Naive thymus-derived CD4-positive, alpha-beta T cell (primary cell): ENCODE results near the gene LMAN1. TPM values are rescaled to one million over a fixed set of nuclear protein-coding genes. Genes with fewer than 3 reads are reported as not detected.

Source experiments
- ATAC-seq: fragments of 150-1000 bp; cut with Tn5 transposase; 2 replicates; pipeline ENCODE4 v1.10.0; 2021; ENCODE audit warnings: mild to moderate bottlenecking, moderate library complexity
- CTCF ChIA-PET: fragments of 350-600 bp; sonication (Branson Sonifier 250); formaldehyde crosslinking; loops from one replicate; lab custom pipeline; 2021; ENCODE audit warnings: antibody characterized with exemption; lab: Charles Lee
- POLR2A ChIA-PET: fragments of 350-600 bp; sonication (Branson Sonifier 250); formaldehyde crosslinking; loops from one replicate; lab custom pipeline; 2021; ENCODE audit warnings: antibody characterized with exemption, inconsistent platforms; lab: Charles Lee
- DNase-seq, 9 donors: peaks; one replicate each; pipeline versions ENCODE4 v3.0.0 to v3.0.0-alpha.2; 2020 to 2022; ENCODE audit warnings: mixed read lengths in 1 of 9
- H3K27ac ChIP-seq: one replicate; pipeline ENCODE4 v1.7.0; 2013; ENCODE audit warnings: mild to moderate bottlenecking, low read depth, low read length, moderate library complexity
- H3K27me3 ChIP-seq, 2 donors: one replicate each; pipeline ENCODE4 v1.7.0; 2013; ENCODE audit warnings: low read length in 2 of 2, mild to moderate bottlenecking in 2 of 2, moderate library complexity in 2 of 2; ENCODE audit not compliant: control insufficient read depth in 2 of 2, insufficient read depth in 2 of 2
- H3K36me3 ChIP-seq, 3 experiments: 1 replicate in 2 of 3; 2 replicates in 1 of 3; pipeline ENCODE4 v1.7.0; 2013; ENCODE audit warnings: low read length in 3 of 3, mild to moderate bottlenecking in 3 of 3, moderate library complexity in 1 of 3; ENCODE audit not compliant: insufficient read depth in 3 of 3, control insufficient read depth in 2 of 3
- H3K4me1 ChIP-seq, 2 donors: one replicate each; pipeline ENCODE4 v1.7.0; 2013; ENCODE audit warnings: low read length in 2 of 2, mild to moderate bottlenecking in 2 of 2, moderate library complexity in 1 of 2; ENCODE audit not compliant: control insufficient read depth in 2 of 2, insufficient read depth in 2 of 2
- H3K4me3 ChIP-seq: 2 replicates; pipeline ENCODE4 v1.7.0; 2013; ENCODE audit warnings: mild to moderate bottlenecking, low read length
- H3K9me3 ChIP-seq, 3 experiments: 1 replicate in 2 of 3; 2 replicates in 1 of 3; pipeline ENCODE4 v1.7.0; 2013; ENCODE audit warnings: low read length in 3 of 3; ENCODE audit not compliant: control insufficient read depth in 2 of 3
- H3K27ac Mint-ChIP-seq, 9 donors: one replicate each; pipeline ENCODE4 v1.8.0; 2020 to 2022; ENCODE audit warnings: mixed read lengths in 9 of 9, mild to moderate bottlenecking in 8 of 9, moderate library complexity in 5 of 9, inconsistent platforms in 2 of 9
- H3K27me3 Mint-ChIP-seq, 5 donors: one replicate each; pipeline ENCODE4 v1.8.0; 2021 to 2022; ENCODE audit warnings: mixed read lengths in 5 of 5, mild to moderate bottlenecking in 1 of 5
- H3K36me3 Mint-ChIP-seq, 5 donors: one replicate each; pipeline ENCODE4 v1.8.0; 2020 to 2022; ENCODE audit warnings: mixed read lengths in 5 of 5, mild to moderate bottlenecking in 3 of 5, inconsistent platforms in 1 of 5
- H3K4me1 Mint-ChIP-seq, 7 donors: one replicate each; pipeline ENCODE4 v1.8.0; 2020 to 2022; ENCODE audit warnings: mixed read lengths in 7 of 7, mild to moderate bottlenecking in 3 of 7, inconsistent platforms in 1 of 7
- H3K4me3 Mint-ChIP-seq, 10 donors: one replicate each; pipeline ENCODE4 v1.8.0; 2020 to 2022; ENCODE audit warnings: mild to moderate bottlenecking in 10 of 10, mixed read lengths in 10 of 10, moderate library complexity in 6 of 10, inconsistent platforms in 2 of 10
- H3K9me3 Mint-ChIP-seq, 11 donors: one replicate each; pipeline ENCODE4 v1.8.0; 2020 to 2022; ENCODE audit warnings: mixed read lengths in 11 of 11, mild to moderate bottlenecking in 4 of 11, inconsistent platforms in 1 of 11, moderate library complexity in 1 of 11
- intact Hi-C, 2 donors: fragments of 100-400 bp; cut with micrococcal nuclease; formaldehyde crosslinking; loops; one replicate each; pipeline ENCODE4 v1.15.1; 2023
- polyA plus RNA-seq, 2 donors: library from polyadenylated mRNA; unstranded; fragments of 300-500 nt; fragmentation: Illumina TruSeq; gene quantifications; one replicate each; pipeline ENCODE4 v1.2.3, GENCODE V29; 2021
- total RNA-seq, 6 experiments: library from RNA in 5 of 6; stranded (reverse) in 5 of 6; gene quantifications; 1 replicate in 5 of 6; 2 replicates in 1 of 6; pipeline ENCODE4 v1.2.3 and lab custom pipeline; 2021 to 2026

LMAN1 gene
- total and polyA plus RNA-seq, 7 experiments from 2014 or later, result 21.6 to 120 (median 38.9) TPM

DNA sequence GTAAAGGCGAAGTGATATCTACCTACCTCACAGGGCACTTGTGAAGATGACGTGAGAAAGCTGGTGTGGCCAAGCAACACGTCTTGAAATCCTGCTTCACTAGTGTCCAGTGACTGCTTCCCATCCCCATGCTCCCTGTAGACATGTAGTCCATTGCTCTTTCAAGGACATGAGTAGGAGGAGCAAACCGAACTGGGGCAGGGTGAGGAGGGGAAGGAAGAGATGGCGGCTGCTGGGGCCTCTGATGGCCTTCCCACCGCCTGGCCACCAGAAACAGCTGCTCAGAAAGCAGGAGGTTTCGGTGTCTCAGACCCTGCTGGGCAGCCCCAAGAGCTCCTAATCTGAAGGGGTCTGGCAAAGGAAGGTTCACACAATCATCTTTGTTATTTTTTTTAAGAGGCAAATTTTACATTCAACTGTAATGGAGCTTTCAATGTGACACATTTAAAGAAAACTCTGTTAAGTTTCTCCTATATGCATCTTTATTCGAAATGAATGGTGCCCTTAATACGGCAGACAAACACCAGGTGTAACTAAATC is 55.3 kb downstream of the LMAN1 start:
- H3K4me1 Mint-ChIP-seq, result peaks cover 0 to 7% (median 0%) of the 10 kb centered on the region in 7 donors
- H3K27ac ChIP-seq, result no peak overlapping the region
- no peaks in the 10 kb centered on the region for H3K9me3 Mint-ChIP-seq
- no peaks in the 10 kb centered on the region for H3K36me3 Mint-ChIP-seq
- ATAC-seq (no peak), DNase-seq (no peak)
- H3K36me3 ChIP-seq, result no peaks in the 10 kb centered on the region
- no peak overlapping the region for H3K27ac Mint-ChIP-seq
- ChIA-PET POLR2A (no interaction called here), CTCF (interaction anchor here (2.3 kb wide), 1 partner anchor 99 kb away, joined by 12 read pairs; no protein-coding TSS in a partner anchor)
- H3K4me1 ChIP-seq, result peaks cover 0 to 2% of the 10 kb centered on the region in 2 donors
- no peak overlapping the region for H3K4me3 Mint-ChIP-seq
- no peak overlapping the region for H3K4me3 ChIP-seq
- H3K27me3 Mint-ChIP-seq, result peaks cover 13 to 36% (median 31%) of the 10 kb centered on the region in 5 donors
- peaks cover 0 to 3% of the 10 kb centered on the region in 2 donors for H3K27me3 ChIP-seq
- intact Hi-C loops, result no loop called here
- no peaks in the 10 kb centered on the region for H3K9me3 ChIP-seq

- no peaks in the 10 kb centered on the region for H3K4me1 ChIP-seq
- H3K27ac ChIP-seq, result no peak overlapping the region
- intact Hi-C loops, result no loop called here
- no peaks in the 10 kb centered on the region for H3K27me3 ChIP-seq
- no peaks in the 10 kb centered on the region for H3K36me3 ChIP-seq
- no peak for DNase-seq
- Mint-ChIP-seq H3K9me3 (no peaks in the 10 kb centered on the region), H3K27ac (no peak overlapping the region), H3K4me3 (no peak overlapping the region), H3K27me3 (peaks cover 14 to 33% (median 28%) of the 10 kb centered on the region in 5 donors), H3K36me3 (no peaks in the 10 kb centered on the region), H3K4me1 (peaks cover 0 to 4% (median 0%) of the 10 kb centered on the region in 7 donors)
- ChIA-PET CTCF (interaction anchor here (1.2 to 2.3 kb wide), 2 partner anchors 98 to 99 kb away, joined by 3 to 12 read pairs; no protein-coding TSS in a partner anchor), POLR2A (no interaction called here)
- H3K9me3 ChIP-seq, result no peaks in the 10 kb centered on the region
- no peak for ATAC-seq
- no peak overlapping the region for H3K4me3 ChIP-seq
Measured at GRCh38 chr18:59303006-59303405, 56.1 kb downstream of the LMAN1 start.

- intact Hi-C loops, result no loop called here
- H3K9me3 ChIP-seq, result no peaks in the 10 kb centered on the region
- Mint-ChIP-seq H3K4me1 (peaks cover 0 to 4% (median 0%) of the 10 kb centered on the region in 7 donors), H3K4me3 (no peak overlapping the region), H3K36me3 (no peaks in the 10 kb centered on the region), H3K9me3 (no peaks in the 10 kb centered on the region), H3K27me3 (peaks cover 9 to 31% (median 22%) of the 10 kb centered on the region in 5 donors), H3K27ac (no peak overlapping the region)
- H3K27ac ChIP-seq, result no peak overlapping the region
- DNase-seq, result no peak
- POLR2A ChIA-PET, result no interaction called here
- ATAC-seq, result no peak
- no peak overlapping the region for H3K4me3 ChIP-seq
- H3K27me3 ChIP-seq, result no peaks in the 10 kb centered on the region
- H3K36me3 ChIP-seq, result no peaks in the 10 kb centered on the region
- H3K4me1 ChIP-seq, result no peaks in the 10 kb centered on the region
- CTCF ChIA-PET, result interaction anchor here (1.7 kb wide), 1 partner anchor 101 kb away, joined by 5 read pairs; no protein-coding TSS in a partner anchor
Measured at GRCh38 chr18:59301929-59302328, 57.1 kb downstream of the LMAN1 start.

GRCh38 chr18:59300676-59301285 is 58.3 kb downstream of the LMAN1 start:
- H3K4me1 ChIP-seq, result no peaks in the 10 kb centered on the region
- ChIA-PET POLR2A (no interaction called here), CTCF (interaction anchor here (1.2 to 1.7 kb wide), 2 partner anchors 8 to 102 kb away, joined by 3 to 5 read pairs; no protein-coding TSS in a partner anchor)
- no peak overlapping the region for H3K27ac ChIP-seq
- no peaks in the 10 kb centered on the region for H3K27me3 ChIP-seq
- no peaks in the 10 kb centered on the region for H3K9me3 ChIP-seq
- H3K27me3 Mint-ChIP-seq, result peaks cover 12 to 27% (median 21%) of the 10 kb centered on the region in 5 donors
- no peak overlapping the region for H3K4me3 ChIP-seq
- no peaks in the 10 kb centered on the region for H3K36me3 ChIP-seq
- no peaks in the 10 kb centered on the region for H3K36me3 Mint-ChIP-seq
- H3K9me3 Mint-ChIP-seq, result no peaks in the 10 kb centered on the region
- no peak overlapping the region for H3K27ac Mint-ChIP-seq
- no peak overlapping the region for H3K4me3 Mint-ChIP-seq
- DNase-seq (no peak), ATAC-seq (no peak)
- intact Hi-C loops, result no loop called here
- H3K4me1 Mint-ChIP-seq, result peaks cover 0 to 4% (median 0%) of the 10 kb centered on the region in 7 donors

DNA sequence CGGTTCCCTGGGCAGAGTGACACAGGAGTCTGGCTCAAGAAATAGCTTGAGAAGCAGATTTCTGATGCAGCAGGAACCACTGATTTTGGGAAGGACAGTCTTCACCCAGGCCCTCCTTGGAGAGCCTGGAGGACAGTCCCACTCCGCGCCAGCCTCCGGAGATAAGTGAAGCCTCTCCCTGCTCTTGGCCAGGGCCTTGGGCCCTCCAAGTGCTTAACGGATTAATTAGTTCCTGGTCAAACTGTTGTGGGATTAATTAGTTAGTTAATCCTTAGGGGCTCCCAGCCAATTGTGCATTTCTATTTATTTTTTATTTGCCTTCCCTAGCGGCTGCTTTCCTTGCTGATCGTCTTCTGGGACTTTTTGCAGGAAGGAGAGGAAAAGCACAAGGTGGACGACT is 60.2 kb downstream of the LMAN1 start:
- no peaks in the 10 kb centered on the region for H3K9me3 Mint-ChIP-seq
- intact Hi-C loops, result no loop called here
- ChIA-PET CTCF (no interaction called here), POLR2A (no interaction called here)
- no peak overlapping the region for H3K27ac Mint-ChIP-seq
- Histone ChIP-seq H3K4me3 (no peak overlapping the region), H3K27ac (no peak overlapping the region), H3K27me3 (no peaks in the 10 kb centered on the region), H3K36me3 (no peaks in the 10 kb centered on the region), H3K9me3 (no peaks in the 10 kb centered on the region), H3K4me1 (no peaks in the 10 kb centered on the region)
- no peak overlapping the region for H3K4me3 Mint-ChIP-seq
- peaks cover 0 to 4% (median 0%) of the 10 kb centered on the region in 7 donors for H3K4me1 Mint-ChIP-seq
- H3K36me3 Mint-ChIP-seq, result no peaks in the 10 kb centered on the region
- H3K27me3 Mint-ChIP-seq, result peaks cover 15 to 31% (median 30%) of the 10 kb centered on the region in 5 donors
- ATAC-seq (no peak), DNase-seq (no peak)

DNA sequence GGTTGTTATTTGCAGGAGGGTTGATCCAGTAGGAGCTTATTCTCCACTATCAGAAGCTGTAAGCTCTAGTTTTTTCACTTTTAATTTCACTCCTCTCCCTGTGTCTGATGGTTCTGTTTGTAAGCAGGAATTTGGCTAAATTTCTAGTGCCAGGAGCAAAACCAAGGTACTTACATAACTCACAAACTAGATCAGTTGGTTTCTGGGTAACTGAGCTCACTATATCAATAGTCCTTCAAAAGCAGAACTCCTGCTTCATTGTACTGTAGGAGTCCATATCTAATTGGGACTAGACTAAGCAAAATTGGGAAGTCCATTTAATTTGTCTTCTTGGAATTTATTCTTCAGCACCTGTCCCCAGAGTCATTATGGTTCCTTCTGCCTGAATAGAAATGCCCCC is 65.7 kb downstream of the LMAN1 start:
- Mint-ChIP-seq H3K9me3 (peaks cover 0 to 2% (median 0%) of the 10 kb centered on the region in 11 donors), H3K4me1 (no peaks in the 10 kb centered on the region), H3K27ac (no peak overlapping the region), H3K27me3 (peaks cover 39 to 57% (median 54%) of the 10 kb centered on the region in 5 donors), H3K36me3 (no peaks in the 10 kb centered on the region), H3K4me3 (no peak overlapping the region)
- intact Hi-C loops, result no loop called here
- Histone ChIP-seq H3K27me3 (no peaks in the 10 kb centered on the region), H3K27ac (no peak overlapping the region), H3K4me1 (no peaks in the 10 kb centered on the region), H3K4me3 (no peak overlapping the region), H3K36me3 (no peaks in the 10 kb centered on the region), H3K9me3 (no peaks in the 10 kb centered on the region)
- DNase-seq, result no peak
- CTCF ChIA-PET, result no interaction called here
- ATAC-seq, result no peak
- POLR2A ChIA-PET, result no interaction called here
